DMS153 (cell line): ENCODE data around the gene BCL11A.
A peak's percentile ranks its signal among the peaks of the same experiment; 100 is the strongest.
"Not testable (repeated sequence)": the region's sequence is repeated elsewhere in the genome, so short reads cannot be mapped to it uniquely, and the experiment has no call there.

Source experiments
- DNase-seq: peaks from one replicate; lab custom pipeline; 2025; lab: John Stamatoyannopoulos, UW

Gene BCL11A

DNA sequence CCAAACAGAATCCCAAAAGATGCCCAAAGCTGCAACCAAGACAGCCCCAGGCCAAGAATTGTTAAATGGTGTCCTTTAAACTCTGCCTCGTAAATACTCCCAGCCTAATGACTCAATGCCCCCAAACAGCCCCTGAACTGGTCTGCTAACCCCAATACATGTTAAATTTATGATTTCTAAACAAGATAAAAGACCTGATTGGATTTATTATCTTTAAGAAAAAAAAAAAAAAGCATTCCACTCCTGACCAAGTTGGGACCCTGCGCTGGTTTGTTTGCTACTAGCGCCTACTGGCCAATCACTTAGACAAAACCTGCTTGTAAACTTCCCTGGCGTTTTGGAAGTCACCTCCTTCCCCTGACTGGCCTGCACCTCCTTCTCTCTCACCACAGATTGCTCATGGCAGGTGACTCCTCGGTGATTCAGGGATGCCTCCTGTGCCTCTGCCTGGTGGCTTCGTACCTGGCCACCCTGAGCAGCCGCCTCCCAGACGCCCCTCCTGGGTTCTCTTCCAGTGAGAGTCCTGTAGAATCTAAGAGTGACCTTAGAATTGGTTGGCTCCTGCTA lies 121.3 kb downstream of the BCL11A start:
- DNase-seq, result no peak

- DNase-seq, result no peak
These were observed 123.8 kb downstream of the BCL11A start for GRCh38 chr2:60429681-60430080.

DNA sequence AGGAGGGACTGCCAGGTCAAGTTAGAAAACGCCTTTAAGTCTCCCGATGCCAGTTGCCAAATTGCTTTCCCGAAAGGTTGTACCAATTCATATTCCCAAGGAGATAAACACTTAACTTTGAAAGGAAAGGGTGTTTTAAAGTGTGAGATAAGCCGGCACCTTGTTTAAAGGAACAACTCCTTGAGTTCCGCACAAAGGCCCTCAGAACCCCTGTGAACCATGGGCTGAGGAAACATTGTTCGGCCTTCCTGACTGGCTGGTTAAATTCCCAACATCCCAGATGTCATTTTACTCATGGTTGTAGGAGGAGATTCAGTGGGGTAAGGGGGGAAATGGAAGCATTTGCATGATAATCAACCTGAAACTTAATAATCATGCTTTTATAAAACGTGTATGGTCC lies 126.6 kb downstream of the BCL11A start:
- DNase-seq, result no peak

GRCh38 chr2:60426341-60426740 lies 127.1 kb downstream of the BCL11A start:
- DNase-seq, result no peak

DNA sequence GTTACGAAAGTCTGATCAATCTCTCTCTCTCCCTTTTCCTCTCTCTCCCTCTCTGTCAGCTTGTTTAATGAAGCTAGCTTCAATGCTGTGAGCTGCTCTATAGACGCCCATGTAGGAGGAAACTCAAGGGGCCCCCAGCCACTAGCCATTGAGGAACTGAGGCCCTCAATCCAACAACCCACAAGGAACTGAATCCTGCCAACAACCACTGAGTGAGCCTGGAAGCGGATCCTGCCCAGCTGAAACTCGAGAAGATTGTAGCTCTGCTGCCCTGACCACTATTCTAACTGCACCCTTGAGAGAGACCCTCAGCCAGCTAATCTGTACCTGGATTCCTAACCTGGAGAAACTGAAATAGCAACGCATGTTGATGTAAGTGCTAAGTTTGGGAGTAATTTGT lies 129.2 kb downstream of the BCL11A start:
- no peak for DNase-seq

DNA sequence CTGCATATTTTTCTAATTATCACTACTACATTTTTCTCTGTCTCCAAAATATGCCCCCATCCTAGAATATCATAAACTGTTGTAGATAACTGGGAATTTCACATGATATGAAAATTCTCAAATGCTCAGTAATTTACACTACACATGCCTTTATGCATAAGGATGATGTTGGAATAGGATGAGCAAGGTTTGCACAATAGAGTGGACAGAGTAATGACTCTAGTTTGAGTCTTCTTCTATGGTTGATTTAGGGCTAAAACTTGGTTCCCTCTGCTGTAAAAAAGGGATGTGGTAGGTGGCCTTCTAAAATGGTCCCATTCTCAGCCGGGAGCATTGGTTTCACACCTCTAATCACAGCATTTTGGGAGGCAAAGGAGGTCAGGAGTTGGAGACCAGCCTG lies 129.9 kb downstream of the BCL11A start:
- DNase-seq, result no peak

- DNase-seq, result no peak
These were observed 130.5 kb downstream of the BCL11A start for GRCh38 chr2:60422826-60423483.

GRCh38 chr2:60417210-60417609 lies 136.2 kb downstream of the BCL11A start:
- not testable (repeated sequence) for DNase-seq

DNA sequence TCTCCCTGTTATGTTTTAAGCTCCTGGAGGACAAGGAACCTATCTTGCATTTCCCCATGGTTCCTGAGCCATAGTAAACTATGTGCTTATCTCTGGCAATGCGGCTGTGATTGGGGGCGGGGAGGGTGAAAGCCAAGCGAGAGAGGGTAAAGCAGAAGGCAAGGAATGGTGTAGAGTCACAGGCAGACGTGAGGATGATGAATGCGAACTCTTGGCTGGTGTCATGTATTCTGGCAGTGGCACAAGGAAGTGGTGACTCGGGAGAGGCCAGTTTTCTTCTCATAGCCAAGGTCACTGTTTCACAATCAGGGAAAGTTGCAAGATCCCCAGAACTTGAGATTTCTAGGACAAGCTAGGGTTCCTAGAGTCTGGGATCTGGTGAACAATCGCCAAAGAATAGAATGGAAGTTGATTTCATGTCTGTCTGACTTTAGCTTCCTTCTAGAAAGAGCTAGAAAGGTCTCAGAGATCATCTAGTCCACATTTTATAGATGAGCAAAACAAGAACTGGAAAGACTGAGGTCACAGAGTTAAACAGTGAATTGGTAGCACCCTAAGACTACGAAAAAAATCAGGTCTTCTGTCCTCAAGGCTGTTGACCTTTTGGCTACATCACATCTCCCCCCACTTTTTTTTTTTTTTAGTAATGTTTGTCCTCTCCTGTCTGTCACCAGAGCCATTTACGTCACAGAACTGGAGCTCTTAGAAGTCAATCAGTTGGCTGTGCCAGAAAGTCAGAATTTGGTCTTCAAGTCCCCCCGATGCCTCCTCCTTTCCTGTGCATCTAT lies 137.0 kb downstream of the BCL11A start:
- DNase-seq, result no peak

DNA sequence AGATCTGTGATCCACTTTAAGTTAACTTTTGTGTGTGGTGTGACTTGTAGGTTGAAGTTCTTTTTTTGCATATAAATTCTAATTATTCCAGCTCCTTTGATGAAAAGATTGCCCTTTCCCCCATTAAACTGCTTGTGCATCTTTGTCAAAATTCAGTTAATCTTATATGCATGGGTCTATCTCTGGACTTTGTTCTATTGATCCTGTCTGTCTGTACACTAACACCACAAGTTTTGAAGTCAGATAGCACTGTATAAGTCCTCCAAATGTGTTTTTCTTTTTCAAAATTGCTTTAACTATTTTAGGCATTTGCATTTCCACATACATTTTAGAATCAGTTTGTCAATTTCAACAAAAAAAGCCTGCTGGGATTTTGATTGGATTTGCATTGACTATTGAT lies 137.6 kb downstream of the BCL11A start:
- no peak for DNase-seq

DNA sequence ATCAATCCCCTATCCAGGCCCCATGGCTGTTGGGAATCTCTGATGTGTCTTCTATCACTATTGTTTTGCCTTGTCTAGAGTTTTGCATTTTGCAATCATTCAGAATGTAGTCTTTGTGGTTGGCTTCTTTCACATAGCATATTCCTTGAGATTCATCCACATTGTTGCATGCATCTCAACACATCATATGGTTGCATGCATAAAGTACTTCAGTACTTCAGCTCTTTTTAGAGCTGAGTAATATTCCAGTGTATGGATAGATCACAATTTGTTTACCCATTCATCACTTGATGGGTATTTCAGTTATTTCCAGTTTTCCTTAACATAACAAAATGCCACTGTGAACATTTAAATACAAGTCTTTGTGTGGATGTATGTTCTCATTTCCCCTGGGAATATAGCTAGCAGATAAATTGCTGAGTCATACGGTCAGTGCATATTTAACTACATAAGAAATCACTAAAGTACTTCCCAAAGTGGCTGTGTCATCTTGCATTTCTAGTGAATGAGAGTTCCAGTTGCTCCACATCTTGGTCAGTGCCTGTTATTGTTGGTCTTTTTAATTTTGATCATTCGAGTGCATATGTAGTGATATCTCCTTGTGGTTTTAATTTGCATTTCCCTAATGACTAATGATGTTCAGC lies 138.8 kb downstream of the BCL11A start:
- DNase-seq, result peak; percentile 18

DNA sequence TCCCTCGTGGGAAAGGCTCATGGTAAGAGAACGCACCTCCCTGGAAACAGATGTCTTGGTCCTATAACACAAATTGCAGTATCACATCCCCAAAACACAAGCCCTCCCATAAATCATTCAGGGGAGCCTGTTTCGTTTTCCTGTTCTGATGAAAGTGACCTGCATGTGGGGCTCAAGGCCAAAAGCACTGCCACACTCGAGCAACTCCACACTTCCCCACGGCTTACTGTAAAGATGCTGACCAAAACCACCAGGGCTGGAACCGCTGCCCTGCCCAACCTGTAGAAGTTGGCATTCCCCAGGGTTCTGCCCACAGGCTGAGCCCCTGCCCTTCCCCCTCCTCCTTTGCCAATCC lies 139.7 kb downstream of the BCL11A start:
- no peak for DNase-seq

GRCh38 chr2:60413069-60413813 lies 140.2 kb downstream of the BCL11A start:
- no peak for DNase-seq

DNA sequence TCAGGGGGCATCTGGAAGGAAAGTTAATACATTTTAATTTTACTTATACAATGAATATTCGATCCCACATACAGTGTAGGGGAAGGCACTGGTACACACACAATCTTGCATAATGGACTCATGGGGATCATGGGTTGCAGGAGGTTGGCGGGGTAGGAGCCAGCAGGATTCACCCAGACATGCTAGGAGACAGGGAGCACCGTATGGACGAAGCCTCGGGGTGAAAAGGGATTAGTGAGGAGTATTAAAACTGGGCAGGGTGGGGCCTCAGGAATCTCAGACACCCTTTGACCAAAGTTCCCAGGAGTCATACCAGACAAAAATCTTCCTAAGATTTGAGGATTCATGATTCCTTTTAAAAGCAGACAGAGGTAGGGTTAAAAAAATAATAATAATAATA lies 140.8 kb downstream of the BCL11A start:
- no peak for DNase-seq

GRCh38 chr2:60412027-60412426 lies 141.4 kb downstream of the BCL11A start:
- no peak for DNase-seq

DNA sequence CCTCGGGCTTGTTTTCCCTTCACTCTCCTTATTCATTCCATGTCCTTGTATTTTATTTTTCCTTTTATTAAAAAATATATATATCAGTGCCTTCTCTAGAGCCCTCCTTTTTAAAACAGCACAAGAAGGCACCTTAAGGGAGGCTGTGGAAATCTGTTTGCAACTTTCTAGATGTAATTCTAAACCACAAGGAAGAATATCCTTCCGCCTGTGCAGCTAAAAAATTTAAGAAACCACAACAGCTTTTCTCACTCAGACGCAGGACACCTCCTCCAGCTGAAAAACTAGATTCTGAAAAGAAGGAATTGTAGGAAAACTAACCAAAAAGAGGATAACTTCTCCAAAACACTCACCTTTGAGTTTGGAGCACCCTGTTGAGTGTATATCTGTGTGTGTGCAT lies 142.2 kb downstream of the BCL11A start:
- no peak for DNase-seq

DNA sequence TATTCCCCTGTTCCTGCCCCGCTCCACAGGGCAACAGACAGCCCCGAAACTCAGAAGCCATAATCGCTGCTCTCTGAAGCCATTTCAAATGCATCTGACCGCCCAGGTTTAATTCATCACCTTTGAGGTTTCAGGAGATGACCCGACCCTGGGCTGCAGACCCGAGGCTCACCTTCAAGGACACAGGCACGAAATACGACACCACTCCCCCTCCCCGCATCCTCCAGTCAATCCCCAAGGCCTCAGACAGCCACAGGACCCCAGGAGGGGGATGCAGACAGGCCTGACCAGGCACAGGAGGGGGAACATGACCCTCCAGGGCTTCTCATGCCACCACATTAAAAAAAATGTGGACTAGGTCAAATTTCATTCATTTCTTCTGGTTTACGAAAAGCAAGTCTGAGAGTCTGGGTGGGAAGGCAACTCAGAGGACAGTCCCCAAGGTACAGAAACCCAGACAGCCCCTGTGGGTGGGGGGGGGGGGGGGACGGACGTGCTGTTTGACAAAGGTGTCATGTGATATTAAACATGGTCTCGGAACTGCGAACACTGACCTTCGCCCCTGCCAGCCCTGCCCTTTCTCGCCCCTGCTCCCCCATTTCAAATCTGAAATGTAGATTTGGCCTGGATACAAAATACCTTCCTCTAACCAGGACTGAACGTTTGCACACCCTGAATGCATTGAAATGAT lies 142.9 kb downstream of the BCL11A start:
- no peak for DNase-seq

GRCh38 chr2:60409531-60409871 lies 144.0 kb downstream of the BCL11A start:
- DNase-seq, result no peak

- no peak for DNase-seq
These were observed 144.5 kb downstream of the BCL11A start for GRCh38 chr2:60408811-60409530.

- no peak for DNase-seq
These were observed 145.2 kb downstream of the BCL11A start for GRCh38 chr2:60408207-60408606.

- no peak for DNase-seq
These were observed 146.1 kb downstream of the BCL11A start for GRCh38 chr2:60407398-60407797.
